Calu3 (cell line): ENCODE data around the gene NBAS. TPM values are rescaled to one million over a fixed set of nuclear protein-coding genes. Genes with fewer than 3 reads are reported as not detected.

Source experiments
- BruUV-seq: library from RNA; stranded (reverse); fragments of 400-500 nt; replicated peaks from 2 replicates; lab custom pipeline; 2021; lab: Mats Ljungman, UMichigan
- CTCF ChIA-PET: fragments of 300-600 bp; sonication (Branson Sonifier 250); formaldehyde crosslinking; loops from one replicate; lab custom pipeline; 2022; ENCODE audit warnings: antibody characterized with exemption; lab: Charles Lee
- DNase-seq: peaks from one replicate; pipeline ENCODE4 v3.0.0; 2022
- H3K27ac Mint-ChIP-seq: one replicate; pipeline ENCODE4 v1.8.0; 2022; ENCODE audit warnings: mixed read lengths; ENCODE audit not compliant: unreplicated experiment
- H3K27me3 Mint-ChIP-seq: one replicate; pipeline ENCODE4 v1.8.0; 2022; ENCODE audit warnings: mixed read lengths; ENCODE audit not compliant: unreplicated experiment
- H3K36me3 Mint-ChIP-seq: one replicate; pipeline ENCODE4 v1.8.0; 2022; ENCODE audit warnings: mild to moderate bottlenecking, moderate library complexity, mixed read lengths; ENCODE audit not compliant: insufficient read depth, unreplicated experiment
- H3K4me1 Mint-ChIP-seq: one replicate; pipeline ENCODE4 v1.8.0; 2022; ENCODE audit warnings: mild to moderate bottlenecking, low read depth, mixed read lengths; ENCODE audit not compliant: unreplicated experiment
- H3K4me3 Mint-ChIP-seq: one replicate; pipeline ENCODE4 v1.8.0; 2022; ENCODE audit warnings: mild to moderate bottlenecking, low read depth, moderate library complexity, mixed read lengths; ENCODE audit not compliant: unreplicated experiment
- H3K9me3 Mint-ChIP-seq: one replicate; pipeline ENCODE4 v1.8.0; 2022; ENCODE audit warnings: low read depth, mixed read lengths; ENCODE audit not compliant: unreplicated experiment
- intact Hi-C: fragments of 100-400 bp; cut with micrococcal nuclease; formaldehyde crosslinking; loops from one replicate; pipeline ENCODE4 v1.10.0; 2022; ENCODE audit not compliant: unreplicated experiment
- total RNA-seq: library from RNA; stranded (reverse); gene quantifications from 2 replicates; pipeline ENCODE4 v1.2.3, GENCODE V29; 2022
- TF ChIP-seq, protein P1 (sequence below): fragments of 200-600 bp; IDR thresholded peaks from one replicate; pipeline ENCODE4 v1.8.0; 2022; ENCODE audit warnings: antibody characterized with exemption; ENCODE audit not compliant: unreplicated experiment

NBAS gene
- total RNA-seq, 1 experiment from 2014 or later, result 30.4 TPM

DNA sequence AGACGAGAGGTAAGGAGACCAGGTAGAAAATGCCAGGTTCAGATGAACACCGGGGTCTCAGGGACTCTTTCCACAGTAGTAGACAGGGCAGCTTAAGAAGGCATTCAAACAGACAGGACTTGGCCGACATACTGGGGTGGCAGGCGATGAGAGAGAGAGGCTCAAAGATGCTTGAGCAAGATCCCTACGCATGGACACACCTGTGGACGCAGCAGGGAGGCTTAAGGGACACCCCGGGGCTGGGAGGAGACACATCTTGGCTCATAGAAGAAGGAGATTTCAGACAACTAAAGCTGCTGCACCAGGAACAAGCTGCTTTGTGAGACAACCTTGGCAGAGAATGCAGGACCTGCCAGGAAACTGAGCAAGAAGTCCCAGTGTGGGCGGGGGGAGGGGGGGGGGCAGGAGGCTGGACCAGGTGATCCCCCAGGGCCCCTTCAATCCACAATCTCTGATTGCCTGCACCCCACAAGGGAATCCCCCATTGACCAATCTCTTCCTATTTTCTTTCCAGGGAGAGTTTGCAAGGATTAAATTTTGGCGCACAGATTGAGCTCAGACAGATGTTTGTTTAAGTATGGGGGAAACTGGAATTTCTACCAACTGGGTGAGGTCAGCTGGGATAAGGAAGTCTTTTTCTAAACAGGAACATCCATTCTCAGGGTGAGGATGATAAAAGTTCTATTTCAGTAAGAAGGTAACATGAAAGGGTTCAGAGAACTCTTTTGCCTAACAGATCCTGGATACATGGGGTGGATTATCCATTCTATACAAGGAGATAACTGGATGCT, 400.7 kb downstream of the NBAS start:
- H3K4me1 Mint-ChIP-seq, result peaks cover 15% of the 10 kb centered on the region
- no peak overlapping the region for H3K4me3 Mint-ChIP-seq
- BruUV-seq, result no TSS peak
- no peak overlapping the region for H3K27ac Mint-ChIP-seq
- H3K27me3 Mint-ChIP-seq, result no peaks in the 10 kb centered on the region
- H3K9me3 Mint-ChIP-seq, result no peaks in the 10 kb centered on the region
- TF ChIP-seq, protein P1, sequence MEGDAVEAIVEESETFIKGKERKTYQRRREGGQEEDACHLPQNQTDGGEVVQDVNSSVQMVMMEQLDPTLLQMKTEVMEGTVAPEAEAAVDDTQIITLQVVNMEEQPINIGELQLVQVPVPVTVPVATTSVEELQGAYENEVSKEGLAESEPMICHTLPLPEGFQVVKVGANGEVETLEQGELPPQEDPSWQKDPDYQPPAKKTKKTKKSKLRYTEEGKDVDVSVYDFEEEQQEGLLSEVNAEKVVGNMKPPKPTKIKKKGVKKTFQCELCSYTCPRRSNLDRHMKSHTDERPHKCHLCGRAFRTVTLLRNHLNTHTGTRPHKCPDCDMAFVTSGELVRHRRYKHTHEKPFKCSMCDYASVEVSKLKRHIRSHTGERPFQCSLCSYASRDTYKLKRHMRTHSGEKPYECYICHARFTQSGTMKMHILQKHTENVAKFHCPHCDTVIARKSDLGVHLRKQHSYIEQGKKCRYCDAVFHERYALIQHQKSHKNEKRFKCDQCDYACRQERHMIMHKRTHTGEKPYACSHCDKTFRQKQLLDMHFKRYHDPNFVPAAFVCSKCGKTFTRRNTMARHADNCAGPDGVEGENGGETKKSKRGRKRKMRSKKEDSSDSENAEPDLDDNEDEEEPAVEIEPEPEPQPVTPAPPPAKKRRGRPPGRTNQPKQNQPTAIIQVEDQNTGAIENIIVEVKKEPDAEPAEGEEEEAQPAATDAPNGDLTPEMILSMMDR, result no peak
- CTCF ChIA-PET, result no interaction called here
- H3K36me3 Mint-ChIP-seq, result no peaks in the 10 kb centered on the region
- intact Hi-C loops, result no loop called here
- DNase-seq, result no peak

DNA sequence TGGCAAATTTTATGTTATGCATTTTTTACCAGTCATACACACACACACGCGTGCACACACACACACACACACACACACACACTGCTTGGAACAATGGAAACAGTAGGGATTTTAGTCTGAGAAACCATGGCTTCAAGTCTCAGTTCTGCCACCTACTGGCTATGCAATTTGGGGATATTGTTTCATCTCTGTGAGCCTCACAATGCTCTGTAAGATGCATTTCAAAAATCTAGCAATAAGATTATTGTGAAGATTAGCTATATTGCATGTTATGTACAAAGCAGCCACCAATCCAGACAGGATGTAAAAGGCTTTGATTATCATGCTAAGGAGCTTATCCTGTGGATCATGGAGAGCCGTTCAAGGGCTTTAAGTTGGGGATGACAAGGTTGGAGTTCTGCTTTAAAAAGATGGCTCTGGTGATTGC, 401.4 kb downstream of the NBAS start:
- TF ChIP-seq, protein P1, result no peak
- Mint-ChIP-seq H3K27ac (no peak overlapping the region), H3K27me3 (no peaks in the 10 kb centered on the region), H3K4me3 (no peak overlapping the region), H3K9me3 (no peaks in the 10 kb centered on the region), H3K4me1 (peaks cover 15% of the 10 kb centered on the region), H3K36me3 (no peaks in the 10 kb centered on the region)
- no TSS peak for BruUV-seq
- CTCF ChIA-PET, result no interaction called here
- intact Hi-C loops, result no loop called here
- DNase-seq, result peak; percentile 20

DNA sequence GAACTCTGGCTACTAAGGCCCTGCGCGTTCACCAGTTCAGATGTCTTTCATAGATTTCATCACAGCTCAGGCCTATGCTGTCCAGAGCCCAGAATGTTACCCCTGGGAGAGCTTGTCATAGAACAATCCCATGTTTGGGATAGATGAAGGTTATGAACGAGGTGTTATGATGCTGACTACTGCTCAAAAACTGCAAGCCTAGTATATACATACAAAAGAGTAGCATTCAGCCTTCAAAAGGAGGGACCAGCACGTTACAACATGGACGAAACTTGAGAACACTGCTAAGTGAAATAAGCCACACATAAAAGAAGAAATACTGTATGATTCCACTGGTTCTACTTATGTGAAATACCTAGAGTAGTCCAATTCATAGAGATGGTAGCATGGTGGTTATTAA, 401.9 kb downstream of the NBAS start:
- intact Hi-C loops, result no loop called here
- DNase-seq, result no peak
- Mint-ChIP-seq H3K4me1 (peaks cover 15% of the 10 kb centered on the region), H3K4me3 (no peak overlapping the region), H3K36me3 (no peaks in the 10 kb centered on the region), H3K27ac (no peak overlapping the region), H3K27me3 (no peaks in the 10 kb centered on the region), H3K9me3 (no peaks in the 10 kb centered on the region)
- TF ChIP-seq, protein P1, result no peak
- no TSS peak for BruUV-seq
- CTCF ChIA-PET, result no interaction called here

DNA sequence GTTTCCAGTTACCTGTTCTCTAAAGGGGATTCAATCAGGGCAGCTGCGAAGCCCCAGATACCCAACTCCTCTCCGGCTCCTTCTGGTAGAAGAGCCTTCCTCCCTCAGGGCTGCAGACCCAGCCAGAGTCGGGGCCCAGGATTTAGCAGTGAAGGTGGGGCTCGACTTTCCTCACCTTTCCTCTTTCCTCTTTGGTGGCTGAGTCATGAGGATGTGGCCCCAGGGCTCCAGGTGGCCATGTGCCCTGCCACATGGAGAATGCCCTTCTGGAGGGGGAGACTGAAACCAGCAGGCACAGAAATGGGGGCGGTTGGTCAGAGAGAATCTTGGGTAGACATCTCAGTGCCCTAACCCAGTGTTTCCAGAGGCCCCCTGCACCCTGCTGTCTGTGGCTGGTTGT, 402.6 kb downstream of the NBAS start:
- CTCF ChIA-PET, result no interaction called here
- no peak overlapping the region for H3K4me3 Mint-ChIP-seq
- BruUV-seq, result no TSS peak
- no peaks in the 10 kb centered on the region for H3K36me3 Mint-ChIP-seq
- intact Hi-C loops, result no loop called here
- DNase-seq, result no peak
- TF ChIP-seq, protein P1, result no peak
- H3K27me3 Mint-ChIP-seq, result no peaks in the 10 kb centered on the region
- H3K27ac Mint-ChIP-seq, result no peak overlapping the region
- peaks cover 15% of the 10 kb centered on the region for H3K4me1 Mint-ChIP-seq
- no peaks in the 10 kb centered on the region for H3K9me3 Mint-ChIP-seq
